DND-41 (cell line): ENCODE results near the gene KIF13A.

Experiments used
- EZH2 ChIP-seq: IDR thresholded peaks from 3 replicates; pipeline ENCODE4 v1.6.1; 2012; ENCODE audit warnings: borderline replicate concordance, low read depth, mild to moderate bottlenecking, moderate library complexity, low read length, inconsistent platforms; ENCODE audit not compliant: severe bottlenecking
- TF ChIP-seq, protein P1 (sequence below): IDR thresholded peaks from 2 replicates; pipeline ENCODE4 v1.5.1; 2012; ENCODE audit warnings: borderline replicate concordance, low read length, moderate library complexity, mild to moderate bottlenecking; ENCODE audit not compliant: poor library complexity, severe bottlenecking; ENCODE audit errors: extremely low read depth

DNA sequence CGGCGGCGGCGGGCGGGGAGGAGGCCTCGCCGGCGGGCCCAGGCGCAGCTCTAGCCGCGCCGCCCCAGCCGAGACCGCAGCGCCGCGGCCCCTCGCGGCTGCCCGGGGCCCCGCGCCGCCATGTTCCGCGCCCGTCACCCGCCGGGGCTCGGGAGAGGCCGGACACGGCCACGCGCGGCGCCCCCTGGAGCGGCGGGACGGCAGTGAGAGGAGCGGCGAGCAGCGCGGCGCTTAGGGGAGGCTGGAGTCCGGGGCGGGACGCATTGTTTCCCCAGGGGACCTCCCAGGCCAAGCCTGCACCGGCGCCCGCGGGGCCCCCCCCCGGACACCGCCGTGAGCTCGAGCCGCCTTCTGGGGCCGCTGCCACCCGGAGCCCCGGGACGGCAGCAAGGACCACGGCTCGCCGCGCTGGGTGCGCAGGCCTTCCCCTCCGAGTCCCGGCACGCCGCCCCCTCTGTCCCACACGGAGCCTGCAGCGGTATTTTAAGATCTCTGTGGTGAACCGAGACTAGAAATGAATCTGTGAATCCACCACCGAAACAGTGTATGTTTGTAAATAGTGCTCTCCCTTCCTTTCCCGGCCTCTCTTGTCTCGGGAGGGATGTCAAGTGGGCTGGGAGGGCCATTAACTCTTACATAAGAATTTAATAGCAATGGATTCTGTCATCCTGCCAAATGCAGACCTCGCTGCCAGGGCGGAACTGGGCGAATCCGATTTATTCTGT, 424 bp upstream of the KIF13A start:
- TF ChIP-seq, protein P1, sequence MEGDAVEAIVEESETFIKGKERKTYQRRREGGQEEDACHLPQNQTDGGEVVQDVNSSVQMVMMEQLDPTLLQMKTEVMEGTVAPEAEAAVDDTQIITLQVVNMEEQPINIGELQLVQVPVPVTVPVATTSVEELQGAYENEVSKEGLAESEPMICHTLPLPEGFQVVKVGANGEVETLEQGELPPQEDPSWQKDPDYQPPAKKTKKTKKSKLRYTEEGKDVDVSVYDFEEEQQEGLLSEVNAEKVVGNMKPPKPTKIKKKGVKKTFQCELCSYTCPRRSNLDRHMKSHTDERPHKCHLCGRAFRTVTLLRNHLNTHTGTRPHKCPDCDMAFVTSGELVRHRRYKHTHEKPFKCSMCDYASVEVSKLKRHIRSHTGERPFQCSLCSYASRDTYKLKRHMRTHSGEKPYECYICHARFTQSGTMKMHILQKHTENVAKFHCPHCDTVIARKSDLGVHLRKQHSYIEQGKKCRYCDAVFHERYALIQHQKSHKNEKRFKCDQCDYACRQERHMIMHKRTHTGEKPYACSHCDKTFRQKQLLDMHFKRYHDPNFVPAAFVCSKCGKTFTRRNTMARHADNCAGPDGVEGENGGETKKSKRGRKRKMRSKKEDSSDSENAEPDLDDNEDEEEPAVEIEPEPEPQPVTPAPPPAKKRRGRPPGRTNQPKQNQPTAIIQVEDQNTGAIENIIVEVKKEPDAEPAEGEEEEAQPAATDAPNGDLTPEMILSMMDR: no peak
- TF ChIP-seq EZH2: no peak
